ENCODE measurements around the gene KIRREL1.

The KIRREL1 gene

GRCh38 chr1:157975228-157975950 is 18.1 kb upstream of the KIRREL1 start:
- DNase-seq: no peak

GRCh38 chr1:157976888-157977287 is 16.6 kb upstream of the KIRREL1 start:
- no peak for DNase-seq

- DNase-seq: no peak
Measured at GRCh38 chr1:157978586-157979403, 14.7 kb upstream of the KIRREL1 start.

- DNase-seq: no peak
Measured at GRCh38 chr1:157982136-157982535, 11.3 kb upstream of the KIRREL1 start.

- DNase-seq: no peak
Measured at GRCh38 chr1:157983787-157984186, 9.7 kb upstream of the KIRREL1 start.

GRCh38 chr1:157984469-157984868 is 9.0 kb upstream of the KIRREL1 start:
- DNase-seq: no peak

GRCh38 chr1:157985473-157985872 is 8.0 kb upstream of the KIRREL1 start:
- no peak for DNase-seq

- DNase-seq: no peak
Measured at GRCh38 chr1:157988002-157988401, 5.4 kb upstream of the KIRREL1 start.

GRCh38 chr1:157992031-157992832 is 1.2 kb upstream of the KIRREL1 start:
- DNase-seq: peak; percentile 2

GRCh38 chr1:157992833-157993146 is 655 bp upstream of the KIRREL1 start:
- DNase-seq: no peak

GRCh38 chr1:157993918-157994605 is 617 bp downstream of the KIRREL1 start:
- no peak for DNase-seq

- no peak for DNase-seq
Measured at GRCh38 chr1:157994704-157995582, 1.5 kb downstream of the KIRREL1 start.

GRCh38 chr1:157995583-157996169 is 2.2 kb downstream of the KIRREL1 start:
- no peak for DNase-seq

- DNase-seq: no peak
Measured at GRCh38 chr1:157996433-157996832, 3.0 kb downstream of the KIRREL1 start.

- no peak for DNase-seq
Measured at GRCh38 chr1:158000507-158000906, 7.1 kb downstream of the KIRREL1 start.

GRCh38 chr1:158002022-158002630 is 8.7 kb downstream of the KIRREL1 start:
- no peak for DNase-seq

- no peak for DNase-seq
Measured at GRCh38 chr1:158002631-158003405, 9.4 kb downstream of the KIRREL1 start.

- no peak for DNase-seq
Measured at GRCh38 chr1:158003406-158003800, 10.0 kb downstream of the KIRREL1 start.

GRCh38 chr1:158005224-158005623 is 11.8 kb downstream of the KIRREL1 start:
- DNase-seq: no peak

- no peak for DNase-seq
Measured at GRCh38 chr1:158007180-158007579, 13.7 kb downstream of the KIRREL1 start.

All from NCI-H774 (cell line).